Activated T-helper 2 cell treated with anti-CD3 and anti-CD28 coated beads, Interferon-gamma antibody, Interleukin-2, Interleukin-4, amounts not matched to agents 10 μg/mL and 5 μg/mL and 100 μg/mL, durations not matched to agents 14 hours and 24 hours and 36 hours (primary cell): ENCODE results near the gene GMPR. TPM values are rescaled to one million over a fixed set of nuclear protein-coding genes. Genes with fewer than 3 reads are reported as not detected.

Experiments used
- DNase-seq: peaks from one replicate; pipeline ENCODE4 v3.0.0; 2021; ENCODE audit warnings: low spot score
- H3K27ac Mint-ChIP-seq: one replicate; pipeline ENCODE4 v1.8.0; 2021; ENCODE audit warnings: mixed read lengths
- H3K27me3 Mint-ChIP-seq: one replicate; pipeline ENCODE4 v1.8.0; 2021; ENCODE audit warnings: low read depth, mixed read lengths
- H3K36me3 Mint-ChIP-seq: one replicate; pipeline ENCODE4 v1.8.0; 2021; ENCODE audit warnings: low read depth, mixed read lengths
- H3K4me1 Mint-ChIP-seq: one replicate; pipeline ENCODE4 v1.8.0; 2021; ENCODE audit warnings: low read depth, mixed read lengths
- H3K4me3 Mint-ChIP-seq: one replicate; pipeline ENCODE4 v1.8.0; 2021; ENCODE audit warnings: low read depth, mild to moderate bottlenecking, moderate library complexity, mixed read lengths
- H3K9me3 Mint-ChIP-seq: one replicate; pipeline ENCODE4 v1.8.0; 2021; ENCODE audit warnings: mixed read lengths
- intact Hi-C: fragments of 100-400 bp; cut with micrococcal nuclease; formaldehyde crosslinking; loops from one replicate; pipeline ENCODE4 v1.15.1; 2023
- total RNA-seq: library from RNA; stranded (reverse); gene quantifications from 2 replicates; pipeline ENCODE4 v1.2.3, GENCODE V29; 2022

Gene GMPR
- total RNA-seq, 1 donor from 2014 or later: 1.0 TPM

GRCh38 chr6:16324606-16325225 lies 86.3 kb downstream of the GMPR start:
- Mint-ChIP-seq H3K27me3 (no peaks in the 10 kb centered on the region), H3K4me3 (no peak overlapping the region), H3K36me3 (peaks cover 44% of the 10 kb centered on the region), H3K9me3 (no peaks in the 10 kb centered on the region), H3K27ac (peak overlapping the region; percentile 48), H3K4me1 (peaks cover 47% of the 10 kb centered on the region)
- intact Hi-C loops: loop anchor here (5.0 kb wide), 4 partner anchors 87 to 363 kb away; partner anchors contain the start of gene GMPR
- DNase-seq: no peak

GRCh38 chr6:16326531-16326930 lies 88.1 kb downstream of the GMPR start:
- Mint-ChIP-seq H3K4me1 (peaks cover 35% of the 10 kb centered on the region), H3K4me3 (no peak overlapping the region), H3K9me3 (no peaks in the 10 kb centered on the region), H3K27ac (no peak overlapping the region), H3K27me3 (no peaks in the 10 kb centered on the region), H3K36me3 (peaks cover 44% of the 10 kb centered on the region)
- DNase-seq: no peak
- intact Hi-C loops: no loop called here

GRCh38 chr6:16326971-16327776 lies 88.8 kb downstream of the GMPR start:
- Mint-ChIP-seq H3K27me3 (no peaks in the 10 kb centered on the region), H3K9me3 (no peaks in the 10 kb centered on the region), H3K4me3 (no peak overlapping the region), H3K4me1 (peaks cover 29% of the 10 kb centered on the region), H3K27ac (no peak overlapping the region), H3K36me3 (peaks cover 44% of the 10 kb centered on the region)
- DNase-seq: no peak
- intact Hi-C loops: no loop called here

- peaks cover 23% of the 10 kb centered on the region for H3K4me1 Mint-ChIP-seq
- H3K27me3 Mint-ChIP-seq: no peaks in the 10 kb centered on the region
- H3K4me3 Mint-ChIP-seq: no peak overlapping the region
- H3K9me3 Mint-ChIP-seq: no peaks in the 10 kb centered on the region
- H3K36me3 Mint-ChIP-seq: peaks cover 43% of the 10 kb centered on the region
- no peak overlapping the region for H3K27ac Mint-ChIP-seq
- DNase-seq: no peak
- intact Hi-C loops: no loop called here
Measured at GRCh38 chr6:16327777-16328325, 89.5 kb downstream of the GMPR start.

GRCh38 chr6:16329233-16329632 lies 90.8 kb downstream of the GMPR start:
- Mint-ChIP-seq H3K9me3 (no peaks in the 10 kb centered on the region), H3K27me3 (no peaks in the 10 kb centered on the region), H3K36me3 (peaks cover 41% of the 10 kb centered on the region), H3K27ac (no peak overlapping the region), H3K4me1 (peaks cover 17% of the 10 kb centered on the region), H3K4me3 (no peak overlapping the region)
- no peak for DNase-seq
- intact Hi-C loops: no loop called here

GRCh38 chr6:16331384-16332174 lies 93.2 kb downstream of the GMPR start:
- Mint-ChIP-seq H3K4me3 (no peak overlapping the region), H3K27ac (no peak overlapping the region), H3K9me3 (no peaks in the 10 kb centered on the region), H3K4me1 (peaks cover 11% of the 10 kb centered on the region), H3K36me3 (peaks cover 22% of the 10 kb centered on the region), H3K27me3 (no peaks in the 10 kb centered on the region)
- intact Hi-C loops: loop anchor here (1.0 to 2.0 kb wide), 8 partner anchors 11 to 631 kb away; partner anchors contain the start of gene ATXN1
- DNase-seq: peak; percentile 24

- Mint-ChIP-seq H3K27me3 (no peaks in the 10 kb centered on the region), H3K36me3 (peaks cover 18% of the 10 kb centered on the region), H3K4me1 (peaks cover 11% of the 10 kb centered on the region), H3K9me3 (no peaks in the 10 kb centered on the region), H3K4me3 (no peak overlapping the region), H3K27ac (no peak overlapping the region)
- intact Hi-C loops: loop anchor here (1.0 to 2.0 kb wide), 7 partner anchors 77 to 631 kb away; partner anchors contain the start of gene ATXN1
- DNase-seq: peak; percentile 71
Measured at GRCh38 chr6:16332175-16332542, 93.8 kb downstream of the GMPR start.

- Mint-ChIP-seq H3K36me3 (peaks cover 14% of the 10 kb centered on the region), H3K27ac (no peak overlapping the region), H3K4me3 (no peak overlapping the region), H3K9me3 (no peaks in the 10 kb centered on the region), H3K4me1 (peaks cover 13% of the 10 kb centered on the region), H3K27me3 (no peaks in the 10 kb centered on the region)
- no peak for DNase-seq
- intact Hi-C loops: loop anchor here (2.0 kb wide), 4 partner anchors 87 to 629 kb away; no protein-coding TSS in a partner anchor
Measured at GRCh38 chr6:16333580-16333979, 95.2 kb downstream of the GMPR start.

- Mint-ChIP-seq H3K36me3 (peaks cover 6% of the 10 kb centered on the region), H3K27ac (no peak overlapping the region), H3K9me3 (no peaks in the 10 kb centered on the region), H3K4me1 (peaks cover 15% of the 10 kb centered on the region), H3K27me3 (no peaks in the 10 kb centered on the region), H3K4me3 (no peak overlapping the region)
- intact Hi-C loops: no loop called here
- DNase-seq: no peak
Measured at GRCh38 chr6:16334671-16335070, 96.3 kb downstream of the GMPR start.

- no peaks in the 10 kb centered on the region for H3K9me3 Mint-ChIP-seq
- no peak for DNase-seq
- intact Hi-C loops: no loop called here
- no peak overlapping the region for H3K4me3 Mint-ChIP-seq
- H3K36me3 Mint-ChIP-seq: peaks cover 6% of the 10 kb centered on the region
- no peak overlapping the region for H3K27ac Mint-ChIP-seq
- H3K4me1 Mint-ChIP-seq: peaks cover 15% of the 10 kb centered on the region
- no peaks in the 10 kb centered on the region for H3K27me3 Mint-ChIP-seq
Measured at GRCh38 chr6:16335176-16335575, 96.8 kb downstream of the GMPR start.

- Mint-ChIP-seq H3K4me1 (peaks cover 12% of the 10 kb centered on the region), H3K27ac (no peak overlapping the region), H3K36me3 (peaks cover 6% of the 10 kb centered on the region)
Measured at GRCh38 chr6:16336056-16336818, 97.8 kb downstream of the GMPR start.

GRCh38 chr6:16336911-16337294 lies 98.5 kb downstream of the GMPR start:
- intact Hi-C loops: no loop called here
- no peak for DNase-seq
- Mint-ChIP-seq H3K27me3 (no peaks in the 10 kb centered on the region), H3K9me3 (no peaks in the 10 kb centered on the region), H3K36me3 (peaks cover 6% of the 10 kb centered on the region), H3K4me1 (peaks cover 12% of the 10 kb centered on the region), H3K4me3 (no peak overlapping the region), H3K27ac (no peak overlapping the region)

More at GRCh38 chr6:16336056-16336818, 97.8 kb downstream of the GMPR start:
- DNase-seq: no peak
- H3K4me3 Mint-ChIP-seq: no peak overlapping the region
- no peaks in the 10 kb centered on the region for H3K9me3 Mint-ChIP-seq
- intact Hi-C loops: no loop called here
- no peaks in the 10 kb centered on the region for H3K27me3 Mint-ChIP-seq
